ENCODE measurements around the gene KCTD3. TPM values are rescaled to one million over a fixed set of nuclear protein-coding genes. Genes with fewer than 3 reads are reported as not detected.

KCTD3 gene
- total RNA-seq, 1 donor from 2014 or later = 97.6 TPM

GRCh38 chr1:215606036-215606435 is 38.9 kb downstream of the KCTD3 start:
- DNase-seq (ENCODE audit: low read depth) = no peak

DNA sequence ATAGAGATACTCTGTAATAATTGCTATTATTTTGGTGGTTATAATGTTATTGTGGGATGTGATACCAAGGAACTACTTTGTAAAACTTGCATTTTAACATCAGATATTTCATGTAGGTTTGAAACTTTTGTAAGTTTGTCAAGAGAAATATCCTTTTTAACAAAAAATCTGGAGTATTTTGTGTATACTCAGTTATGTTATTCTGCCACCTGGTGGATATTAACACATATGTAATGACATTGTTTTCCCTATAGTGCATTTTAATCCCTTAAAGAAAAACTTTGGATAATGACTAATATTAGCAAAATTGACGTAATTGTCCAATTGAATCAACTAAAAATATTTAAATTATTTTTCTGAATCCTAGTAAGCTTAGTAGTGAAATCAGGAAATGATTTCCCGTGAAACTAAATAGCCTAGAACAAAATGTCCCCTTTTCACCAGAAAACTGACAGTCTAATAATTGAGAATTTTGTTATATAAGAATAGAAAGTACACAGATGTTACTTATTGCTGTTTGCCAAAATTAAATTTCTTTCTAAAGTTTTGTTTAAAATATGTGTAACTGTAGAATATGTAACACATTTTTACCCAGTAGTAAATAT is 39.6 kb downstream of the KCTD3 start:
- DNase-seq (ENCODE audit: low read depth) = peak; percentile 43

DNA sequence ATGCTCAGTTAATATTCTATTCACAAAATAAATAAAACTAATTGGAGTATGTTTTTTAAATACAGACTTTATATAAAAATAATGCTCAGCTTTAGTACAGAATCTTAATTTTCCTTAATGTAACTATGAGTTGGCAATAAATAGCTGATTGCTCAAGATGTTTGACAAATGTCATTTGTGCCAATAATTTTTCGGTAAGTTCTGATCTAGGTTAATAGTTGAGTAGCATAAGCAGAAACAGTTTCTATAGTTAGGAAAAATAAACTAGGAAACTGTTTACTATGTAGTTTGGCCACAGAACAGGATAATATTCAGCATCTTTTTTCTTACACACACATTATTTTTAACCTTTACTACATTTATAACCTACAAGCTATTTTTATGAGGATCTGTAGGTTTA is 40.3 kb downstream of the KCTD3 start:
- DNase-seq (ENCODE audit: low read depth) = no peak

- no peak for DNase-seq (ENCODE audit: low read depth)
These were observed 41.5 kb downstream of the KCTD3 start for GRCh38 chr1:215608646-215609045.

GRCh38 chr1:215612391-215612790 is 45.3 kb downstream of the KCTD3 start:
- no peak for DNase-seq (ENCODE audit: low read depth)

GRCh38 chr1:215617979-215618378 is 50.9 kb downstream of the KCTD3 start:
- no peak for DNase-seq (ENCODE audit: low read depth)

GRCh38 chr1:215623162-215623561 is 56.1 kb downstream of the KCTD3 start:
- no peak for DNase-seq (ENCODE audit: low read depth)

DNA sequence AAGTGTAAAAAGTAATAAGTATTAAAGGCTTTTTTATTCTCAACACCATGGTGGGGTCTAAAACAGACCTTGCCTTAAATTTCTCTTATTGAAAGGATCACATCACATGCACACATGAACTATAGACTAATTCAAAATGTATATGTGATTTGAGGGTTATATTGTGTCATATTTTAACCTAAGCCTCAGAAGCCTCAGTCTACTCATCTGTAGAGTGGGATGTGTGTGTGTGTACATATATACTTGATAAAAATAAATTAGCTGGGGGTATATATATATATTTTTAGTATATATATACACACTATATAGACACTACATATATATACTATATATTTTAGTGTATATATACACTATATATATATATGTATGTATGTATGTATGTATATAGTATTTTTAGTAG is 58.8 kb downstream of the KCTD3 start:
- DNase-seq (ENCODE audit: low read depth) = no peak

DNA sequence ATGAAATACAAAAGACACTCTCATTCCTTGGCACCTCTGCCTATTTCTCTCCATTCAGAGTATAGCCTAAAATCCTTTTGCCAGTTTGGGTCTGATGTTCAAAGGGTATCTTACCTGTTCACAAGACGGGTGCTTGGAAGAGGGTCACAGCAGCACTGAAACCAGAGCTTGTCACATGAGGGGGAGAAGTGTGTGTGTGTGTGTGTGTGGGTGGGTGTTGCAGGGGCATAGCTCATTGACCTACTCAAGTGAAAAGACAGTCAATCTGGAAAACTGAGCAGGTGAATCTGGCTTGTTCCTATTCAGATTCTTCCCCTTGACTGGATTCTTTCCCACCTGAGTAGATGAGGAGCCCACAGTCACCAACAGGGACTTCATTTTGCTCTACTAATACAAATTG is 63.9 kb downstream of the KCTD3 start:
- DNase-seq (ENCODE audit: low read depth) = no peak

GRCh38 chr1:215631489-215631888 is 64.4 kb downstream of the KCTD3 start:
- peak; percentile 63 for DNase-seq (ENCODE audit: low read depth)

GRCh38 chr1:215635827-215636226 is 68.7 kb downstream of the KCTD3 start:
- DNase-seq (ENCODE audit: low read depth) = no peak

DNA sequence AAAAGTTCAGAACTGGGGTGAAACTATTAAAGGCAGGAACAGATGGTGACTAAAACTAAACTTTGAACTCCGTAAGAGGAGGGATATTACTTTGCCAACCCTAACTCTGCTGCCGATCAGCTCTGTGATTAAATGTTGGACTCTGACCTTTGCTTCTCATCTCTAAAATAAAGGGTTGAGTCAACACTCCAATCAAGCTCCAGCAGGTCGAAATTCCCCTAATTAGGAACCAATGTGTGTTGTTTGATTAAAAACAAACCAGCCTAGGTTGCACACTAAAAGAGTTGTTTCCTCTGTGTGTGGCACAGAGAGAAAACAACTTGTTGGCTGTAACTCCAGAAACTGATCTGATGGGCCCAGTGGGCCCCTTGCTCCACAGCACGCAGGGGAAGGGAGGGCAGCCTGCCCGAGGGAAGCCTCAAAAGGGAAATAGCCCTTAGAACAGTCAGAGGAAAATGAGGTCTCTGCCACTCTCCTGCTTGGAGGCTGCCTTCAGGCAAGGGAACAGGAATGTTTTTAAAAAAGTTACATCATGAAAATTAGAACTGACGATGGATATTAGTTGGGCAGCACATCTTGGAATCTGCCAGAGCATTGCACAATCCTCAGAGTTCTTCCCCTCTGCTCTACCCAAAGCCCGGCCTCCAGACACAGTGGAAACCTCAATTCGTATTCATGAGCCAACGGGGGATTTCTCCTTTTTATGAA is 69.3 kb downstream of the KCTD3 start:
- DNase-seq (ENCODE audit: low read depth) = peak; percentile 60

- peak; percentile 61 for DNase-seq (ENCODE audit: low read depth)
These were observed 70.0 kb downstream of the KCTD3 start for GRCh38 chr1:215637041-215637573.

GRCh38 chr1:215640429-215641148 is 73.5 kb downstream of the KCTD3 start:
- no peak for DNase-seq (ENCODE audit: low read depth)

- DNase-seq (ENCODE audit: low read depth) = peak; percentile 75
These were observed 76.7 kb downstream of the KCTD3 start for GRCh38 chr1:215643592-215644321.

DNA sequence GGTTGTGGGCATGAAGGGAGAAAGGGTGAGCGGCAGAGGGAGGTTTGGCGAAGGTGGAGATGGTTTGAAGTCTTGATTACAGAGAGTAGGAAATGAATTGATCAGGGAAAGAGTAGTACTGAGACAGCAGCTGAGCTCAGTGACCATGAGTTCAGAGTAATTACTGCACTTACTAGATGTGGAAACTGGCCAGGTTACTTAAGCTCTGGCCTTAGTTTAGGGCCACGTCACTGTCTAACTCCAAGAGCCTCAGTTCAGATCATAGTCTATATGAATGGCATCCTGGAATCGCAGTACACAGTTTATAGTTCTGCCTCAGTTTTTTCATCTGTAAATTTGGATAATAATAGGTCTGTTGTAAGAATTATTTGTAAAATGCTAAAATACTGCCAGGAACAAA is 78.1 kb downstream of the KCTD3 start:
- no peak for DNase-seq (ENCODE audit: low read depth)

DNA sequence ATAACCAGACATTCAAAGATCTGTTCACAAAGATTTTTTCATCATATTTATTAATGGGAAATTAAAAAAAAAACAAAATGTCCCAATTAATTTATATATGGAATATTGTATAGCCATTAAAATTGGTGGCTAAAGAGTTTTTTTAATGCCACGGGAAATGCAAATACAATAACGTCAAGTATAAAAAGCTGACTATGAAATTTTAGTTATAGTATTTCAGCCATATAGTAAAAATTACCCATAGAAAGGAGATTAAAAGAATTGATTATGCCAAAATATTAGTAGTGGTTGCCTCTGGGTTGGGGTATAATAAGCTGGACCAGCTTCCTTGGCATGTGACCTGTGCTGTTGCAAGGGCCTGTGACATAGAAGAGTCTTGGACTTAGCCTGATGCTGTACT is 78.8 kb downstream of the KCTD3 start:
- DNase-seq (ENCODE audit: low read depth) = no peak

DNA sequence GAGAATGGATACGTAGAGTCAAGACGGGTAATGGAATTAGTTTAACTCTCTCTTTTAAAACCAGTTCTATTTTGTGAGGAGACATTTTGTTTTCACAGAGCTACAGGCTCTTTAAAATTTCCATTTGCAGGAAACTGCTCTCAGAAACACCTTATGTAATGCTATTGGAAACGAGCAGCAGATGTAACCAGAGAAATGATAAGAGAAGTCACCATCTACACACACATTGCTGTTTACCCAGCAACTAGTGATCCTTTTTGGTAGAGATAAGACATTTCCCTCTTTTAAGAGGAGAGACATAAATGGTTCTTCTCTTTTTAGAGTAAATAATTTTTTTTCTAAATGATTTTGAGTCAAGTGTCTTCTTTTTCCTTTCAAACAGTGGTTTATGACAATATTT is 80.6 kb downstream of the KCTD3 start:
- no peak for DNase-seq (ENCODE audit: low read depth)

DNA sequence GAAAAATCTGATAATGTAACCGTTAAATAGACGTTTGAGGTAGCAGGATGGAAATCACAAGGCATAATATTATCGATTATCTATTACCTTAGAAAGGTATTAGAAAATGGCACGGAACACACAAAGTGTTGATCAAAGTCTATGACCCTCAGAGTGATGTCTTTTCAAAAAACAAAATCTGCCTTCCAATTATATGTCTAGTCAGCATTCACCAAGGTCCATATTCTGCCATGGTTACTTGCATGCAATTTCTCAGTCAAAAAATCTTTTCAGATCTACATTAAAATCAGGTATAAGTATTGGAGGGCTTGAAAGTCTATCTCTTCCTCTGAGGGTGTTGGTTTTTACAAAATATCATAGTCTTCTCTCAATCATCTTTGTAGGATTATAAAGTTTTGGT is 81.9 kb downstream of the KCTD3 start:
- no peak for DNase-seq (ENCODE audit: low read depth)

DNA sequence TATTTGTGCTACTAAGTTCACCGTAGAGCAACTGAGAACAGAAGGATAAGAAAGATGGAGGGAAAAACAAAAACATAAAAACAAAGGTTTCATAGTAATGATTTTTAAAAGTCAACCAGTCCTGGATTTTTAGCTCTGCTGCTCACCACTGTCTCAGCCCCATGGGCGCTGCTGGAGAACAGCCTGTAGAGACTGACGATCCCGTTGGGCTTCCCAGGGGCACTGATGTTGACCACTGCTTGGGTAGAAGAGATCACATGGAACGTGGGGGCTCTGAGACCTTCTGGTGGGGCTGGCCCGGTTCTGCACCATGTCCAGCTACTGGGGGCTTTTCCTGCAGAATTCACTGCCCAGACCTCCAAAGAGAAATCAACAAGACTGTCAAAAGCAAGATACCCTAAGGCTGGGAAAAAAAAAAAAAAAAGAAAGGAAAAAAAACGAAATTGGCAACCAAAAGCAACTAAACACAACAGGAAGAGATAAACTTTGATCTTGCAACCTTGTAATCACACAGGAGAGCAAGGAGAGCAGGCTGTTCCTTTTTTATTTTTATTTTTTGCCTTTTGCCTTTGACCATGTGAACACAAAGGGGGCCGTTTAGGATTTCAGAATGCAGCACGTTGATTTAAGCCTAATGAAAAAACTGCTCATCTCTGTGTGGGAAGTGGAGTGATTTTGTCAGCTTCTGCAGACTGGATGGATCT is 83.5 kb downstream of the KCTD3 start:
- DNase-seq (ENCODE audit: low read depth) = no peak

- no peak for DNase-seq (ENCODE audit: low read depth)
These were observed 84.8 kb downstream of the KCTD3 start for GRCh38 chr1:215651867-215652266.

DNA sequence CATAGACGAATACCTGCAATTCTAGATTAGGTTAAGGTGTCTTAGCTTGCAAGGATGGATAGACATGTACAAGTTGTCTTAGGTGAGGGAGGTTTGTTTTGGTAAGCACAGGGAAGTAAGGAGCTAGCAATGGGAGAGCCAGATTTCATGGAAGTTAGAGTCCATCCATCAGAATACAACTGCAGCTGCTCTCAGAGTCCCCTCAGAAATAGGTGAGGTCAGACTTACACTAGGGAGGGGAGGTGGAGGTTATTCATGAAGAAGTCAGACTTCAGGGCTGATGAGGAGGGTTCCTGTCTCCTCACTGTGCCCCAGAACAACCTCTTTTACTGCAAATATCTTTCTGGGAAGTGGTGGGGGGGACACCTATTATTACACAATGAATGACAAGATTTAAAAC is 85.3 kb downstream of the KCTD3 start:
- no peak for DNase-seq (ENCODE audit: low read depth)

Measured in renal cortical epithelial cell (primary cell).